ENCODE results near the gene PYDC2.

PYDC2 gene

GRCh38 chr3:191461113-191461595 lies at the start of gene PYDC2:
PYDC2 (plus strand) TSS chr3:191461163; CDS start chr3:191461163, 0 bp downstream.
- Histone ChIP-seq H3K79me2 (ENCODE audit: low read length) (no peaks in the 10 kb centered on the region), H3K9ac (ENCODE audit: low read length) (no peak within 1 kb of the TSS), H3K36me3 (replicated peaks; ENCODE audit: insufficient read depth, low read length) (no peaks in the 10 kb centered on the region), H3F3A (ENCODE audit: insufficient read depth, low read length) (no peaks in the 10 kb centered on the region), H3K4me2 (ENCODE audit: low read depth, low read length) (no peak within 1 kb of the TSS), H3K9me2 (replicated peaks; ENCODE audit: insufficient read depth, low read length) (no peaks in the 10 kb centered on the region), H3K4me3 (ENCODE audit: low read length) (no peak within 1 kb of the TSS), H2AFZ (ENCODE audit: low read length) (no peak within 1 kb of the TSS), H3K9me3 (replicated peaks; ENCODE audit: insufficient read depth, low read length) (no peaks in the 10 kb centered on the region), H4K20me1 (ENCODE audit: insufficient read depth, low read length) (no peaks in the 10 kb centered on the region), H3K4me1 (ENCODE audit: low read length) (no peaks in the 10 kb centered on the region), H3K27ac (ENCODE audit: low read length) (no peak within 1 kb of the TSS), H3K27me3 (replicated peaks; ENCODE audit: insufficient read depth, low read length) (no peaks in the 10 kb centered on the region)
- no peak for DNase-seq
- TF ChIP-seq CTCF (IDR thresholded peaks at IDR 0.05; ENCODE audit: low read length): no peak
- TF ChIP-seq EZH2phosphoT487 (IDR thresholded peaks at IDR 0.05; ENCODE audit: low read length): no peak

GRCh38 chr3:191412759-191413158 lies 48.2 kb upstream of the PYDC2 start:
- DNase-seq: no peak
- Histone ChIP-seq H3K27me3 (replicated peaks; ENCODE audit: insufficient read depth, low read length) (no peaks in the 10 kb centered on the region), H3K9ac (ENCODE audit: low read length) (no peak overlapping the region), H3K36me3 (replicated peaks; ENCODE audit: insufficient read depth, low read length) (no peaks in the 10 kb centered on the region), H3K4me1 (ENCODE audit: low read length) (no peaks in the 10 kb centered on the region), H3K79me2 (ENCODE audit: low read length) (no peaks in the 10 kb centered on the region), H3F3A (ENCODE audit: insufficient read depth, low read length) (no peaks in the 10 kb centered on the region), H4K20me1 (ENCODE audit: insufficient read depth, low read length) (no peaks in the 10 kb centered on the region), H3K4me2 (ENCODE audit: low read depth, low read length) (no peak overlapping the region), H2AFZ (ENCODE audit: low read length) (no peak overlapping the region), H3K9me3 (replicated peaks; ENCODE audit: insufficient read depth, low read length) (no peaks in the 10 kb centered on the region), H3K27ac (ENCODE audit: low read length) (no peak overlapping the region), H3K4me3 (ENCODE audit: low read length) (no peak overlapping the region), H3K9me2 (replicated peaks; ENCODE audit: insufficient read depth, low read length) (no peaks in the 10 kb centered on the region)
- TF ChIP-seq EZH2 (optimal IDR thresholded peaks at IDR 0.05; ENCODE audit: low read depth, low read length): no peak
- no peak for TF ChIP-seq EZH2phosphoT487 (IDR thresholded peaks at IDR 0.05; ENCODE audit: low read length)
- no peak for TF ChIP-seq CTCF (IDR thresholded peaks at IDR 0.05; ENCODE audit: low read length)

GRCh38 chr3:191414286-191414685 lies 46.7 kb upstream of the PYDC2 start:
- no peaks in the 10 kb centered on the region for H3K36me3 ChIP-seq (replicated peaks; ENCODE audit: insufficient read depth, low read length)
- H4K20me1 ChIP-seq (ENCODE audit: insufficient read depth, low read length): no peaks in the 10 kb centered on the region
- H3K79me2 ChIP-seq (ENCODE audit: low read length): no peaks in the 10 kb centered on the region
- H3K9me2 ChIP-seq (replicated peaks; ENCODE audit: insufficient read depth, low read length): no peaks in the 10 kb centered on the region
- no peak overlapping the region for H3K9ac ChIP-seq (ENCODE audit: low read length)
- no peaks in the 10 kb centered on the region for H3K9me3 ChIP-seq (replicated peaks; ENCODE audit: insufficient read depth, low read length)
- H3K27ac ChIP-seq (ENCODE audit: low read length): no peak overlapping the region
- H3K4me1 ChIP-seq (ENCODE audit: low read length): no peaks in the 10 kb centered on the region
- no peak for DNase-seq
- no peaks in the 10 kb centered on the region for H3K27me3 ChIP-seq (replicated peaks; ENCODE audit: insufficient read depth, low read length)
- TF ChIP-seq EZH2 (optimal IDR thresholded peaks at IDR 0.05; ENCODE audit: low read depth, low read length) (no peak), EZH2phosphoT487 (IDR thresholded peaks at IDR 0.05; ENCODE audit: low read length) (no peak), CTCF (IDR thresholded peaks at IDR 0.05; ENCODE audit: low read length) (no peak)
- H3F3A ChIP-seq (ENCODE audit: insufficient read depth, low read length): no peaks in the 10 kb centered on the region
- no peak overlapping the region for H3K4me3 ChIP-seq (ENCODE audit: low read length)
- no peak overlapping the region for H2AFZ ChIP-seq (ENCODE audit: low read length)
- H3K4me2 ChIP-seq (ENCODE audit: low read depth, low read length): no peak overlapping the region

All from MM.1S (cell line).